SK-N-SH treated with all-trans-retinoic acid at 6 μM for 48 hours (cell line): Measurements from ENCODE around the gene PRSS27.

ENCODE experiments used
- ATAC-seq: fragments of 200-7000 bp; cut with Tn5 transposase; 3 replicates; pipeline ENCODE4 v1.9.1; 2020; ENCODE audit warnings: mild to moderate bottlenecking, moderate library complexity
- ARNTL ChIP-seq: fragments of 450-650 bp; formaldehyde crosslinking; IDR thresholded peaks from 2 replicates; pipeline ENCODE4 v1.5.0; 2020; ENCODE audit warnings: low read depth, mild to moderate bottlenecking, moderate library complexity, borderline replicate concordance
- BACH2 ChIP-seq: fragments of 250-450 bp; sonication (Bioruptor Pico); IDR thresholded peaks from 2 replicates; pipeline ENCODE4 v1.9.0; 2021; ENCODE audit warnings: mild to moderate bottlenecking, borderline replicate concordance
- CSDC2 ChIP-seq: fragments of 250-450 bp; sonication (Bioruptor Pico); IDR thresholded peaks from 2 replicates; pipeline ENCODE4 v1.5.0; 2020; ENCODE audit warnings: mild to moderate bottlenecking, moderate library complexity
- ESRRG ChIP-seq: fragments of 250-450 bp; sonication (Bioruptor Pico); IDR thresholded peaks from 2 replicates; pipeline ENCODE4 v1.6.1; 2021; ENCODE audit warnings: mild to moderate bottlenecking
- GLIS3 ChIP-seq: fragments of 250-450 bp; sonication (Bioruptor Pico); IDR thresholded peaks from 2 replicates; pipeline ENCODE4 v1.5.0; 2020; ENCODE audit warnings: mild to moderate bottlenecking, moderate library complexity
- ISL1 ChIP-seq: fragments of 250-450 bp; sonication (Bioruptor Pico); IDR thresholded peaks from 2 replicates; pipeline ENCODE4 v2.1.2; 2022; ENCODE audit warnings: mild to moderate bottlenecking, moderate library complexity
- OSR1 ChIP-seq: fragments of 250-450 bp; sonication (Bioruptor Pico); IDR thresholded peaks from 2 replicates; pipeline ENCODE4 v1.8.0; 2022; ENCODE audit warnings: moderate library complexity, mild to moderate bottlenecking, inconsistent platforms
- RARB ChIP-seq: fragments of 250-450 bp; sonication (Bioruptor Pico); IDR thresholded peaks from 2 replicates; pipeline ENCODE4 v1.8.0; 2021; ENCODE audit warnings: mild to moderate bottlenecking, moderate library complexity
- SNAI2 ChIP-seq: fragments of 250-450 bp; sonication (Bioruptor Pico); IDR thresholded peaks from 2 replicates; pipeline ENCODE4 v1.5.0; 2020; ENCODE audit warnings: mild to moderate bottlenecking, moderate library complexity
- TCF4 ChIP-seq: fragments of 250-450 bp; sonication (Bioruptor Pico); IDR thresholded peaks from 2 replicates; pipeline ENCODE4 v1.8.0; 2021; ENCODE audit warnings: mild to moderate bottlenecking, moderate library complexity, borderline replicate concordance
- TOX ChIP-seq: fragments of 250-450 bp; sonication (Bioruptor Pico); IDR thresholded peaks from 2 replicates; pipeline ENCODE4 v1.8.0; 2021; ENCODE audit warnings: mild to moderate bottlenecking, moderate library complexity, borderline replicate concordance
- ZC3H10 ChIP-seq: fragments of 250-450 bp; sonication (Bioruptor Pico); IDR thresholded peaks from 2 replicates; pipeline ENCODE4 v1.5.1; 2021; ENCODE audit warnings: mild to moderate bottlenecking, moderate library complexity
- ZFP3 ChIP-seq: fragments of 250-450 bp; sonication (Bioruptor Pico); IDR thresholded peaks from 2 replicates; pipeline ENCODE4 v1.5.0; 2020; ENCODE audit warnings: mild to moderate bottlenecking, moderate library complexity
- ZFP30 ChIP-seq: fragments of 450-650 bp; formaldehyde crosslinking; IDR thresholded peaks from 2 replicates; pipeline ENCODE4 v1.5.0; 2022; ENCODE audit warnings: mild to moderate bottlenecking, moderate library complexity
- ZNF565 ChIP-seq: fragments of 450-650 bp; formaldehyde crosslinking; conservative IDR thresholded peaks from 2 replicates; pipeline ENCODE4 v1.5.0; 2020; ENCODE audit warnings: low read depth, mild to moderate bottlenecking, moderate library complexity
- ZNF70 ChIP-seq: fragments of 450-650 bp; formaldehyde crosslinking; IDR thresholded peaks from 2 replicates; pipeline ENCODE4 v1.5.0; 2020; ENCODE audit warnings: mild to moderate bottlenecking, moderate library complexity
- ZNF8 ChIP-seq: fragments of 450-650 bp; formaldehyde crosslinking; IDR thresholded peaks from 2 replicates; pipeline ENCODE4 v1.5.0; 2020; ENCODE audit warnings: mild to moderate bottlenecking, moderate library complexity
- TF ChIP-seq, protein P1 (sequence below): fragments of 250-450 bp; sonication (Bioruptor Pico); IDR thresholded peaks from 2 replicates; pipeline ENCODE4 v1.5.1; 2020; ENCODE audit warnings: low read depth, mild to moderate bottlenecking, moderate library complexity
- TF ChIP-seq, protein P2 (sequence below): fragments of 250-450 bp; sonication (Bioruptor Pico); IDR thresholded peaks from 2 replicates; pipeline ENCODE4 v1.5.1; 2021; ENCODE audit warnings: mild to moderate bottlenecking, moderate library complexity
- TF ChIP-seq, protein P3 (sequence below): fragments of 250-450 bp; sonication (Bioruptor Pico); IDR thresholded peaks from 2 replicates; pipeline ENCODE4 v1.8.0; 2020; ENCODE audit warnings: mild to moderate bottlenecking, moderate library complexity, borderline replicate concordance
- TF ChIP-seq, protein P4 (sequence below): fragments of 250-450 bp; sonication (Bioruptor Pico); IDR thresholded peaks from 2 replicates; pipeline ENCODE4 v1.8.0; 2021; ENCODE audit warnings: low read depth, mild to moderate bottlenecking, moderate library complexity, borderline replicate concordance
- TF ChIP-seq, protein P5 (sequence below): fragments of 250-450 bp; sonication (Bioruptor Pico); IDR thresholded peaks from 2 replicates; pipeline ENCODE4 v1.5.0; 2020; ENCODE audit warnings: mild to moderate bottlenecking, moderate library complexity

The PRSS27 gene

DNA sequence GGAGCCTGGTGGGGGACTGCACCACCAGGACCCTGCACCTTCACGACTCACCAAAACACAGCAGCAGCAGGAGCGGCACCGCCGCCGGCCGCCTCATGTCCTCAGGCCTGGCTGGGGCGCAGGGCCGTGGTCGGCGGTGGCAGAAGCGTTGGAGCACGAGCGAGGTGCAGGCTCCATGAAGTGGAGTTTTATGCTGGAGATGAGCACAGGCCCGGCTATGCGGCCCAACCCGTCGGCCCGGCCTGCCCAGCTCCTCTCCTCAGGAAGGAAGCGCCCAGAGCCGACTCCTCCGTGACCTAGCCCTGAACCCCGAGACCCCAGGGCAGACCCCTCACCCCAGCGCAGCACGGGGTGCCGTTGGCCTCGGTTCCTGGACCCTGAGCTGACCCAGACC is at the start of gene PRSS27:
Gene PRSS27, minus strand, starts transcription at position 161 of the 394 bp plus-strand sequence. Its CDS starts 64 bp downstream, at position 97.
- ATAC-seq = no peak

DNA sequence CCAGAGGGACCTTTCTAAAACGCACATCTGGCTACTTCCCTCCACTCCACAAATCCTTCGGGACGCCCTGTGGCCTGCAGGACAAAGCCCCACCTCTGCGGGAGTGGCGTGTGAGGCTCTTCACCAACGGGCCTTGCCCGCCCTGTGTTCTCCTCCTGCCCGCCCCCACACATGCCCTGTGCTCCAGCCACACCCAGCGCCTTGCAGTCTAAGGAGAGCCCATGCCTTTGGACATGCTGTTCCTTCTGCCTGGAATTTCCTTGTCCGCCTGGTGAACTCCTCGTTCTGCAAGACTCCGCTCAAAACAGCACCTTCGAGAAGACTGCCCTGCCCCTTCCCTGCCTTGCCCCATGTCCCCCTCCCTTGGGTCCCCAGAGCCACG is 49.6 kb upstream of the PRSS27 start:
- ATAC-seq = peak; percentile 1; the same call in 2 of the 3 replicates
- TF ChIP-seq, protein P1, sequence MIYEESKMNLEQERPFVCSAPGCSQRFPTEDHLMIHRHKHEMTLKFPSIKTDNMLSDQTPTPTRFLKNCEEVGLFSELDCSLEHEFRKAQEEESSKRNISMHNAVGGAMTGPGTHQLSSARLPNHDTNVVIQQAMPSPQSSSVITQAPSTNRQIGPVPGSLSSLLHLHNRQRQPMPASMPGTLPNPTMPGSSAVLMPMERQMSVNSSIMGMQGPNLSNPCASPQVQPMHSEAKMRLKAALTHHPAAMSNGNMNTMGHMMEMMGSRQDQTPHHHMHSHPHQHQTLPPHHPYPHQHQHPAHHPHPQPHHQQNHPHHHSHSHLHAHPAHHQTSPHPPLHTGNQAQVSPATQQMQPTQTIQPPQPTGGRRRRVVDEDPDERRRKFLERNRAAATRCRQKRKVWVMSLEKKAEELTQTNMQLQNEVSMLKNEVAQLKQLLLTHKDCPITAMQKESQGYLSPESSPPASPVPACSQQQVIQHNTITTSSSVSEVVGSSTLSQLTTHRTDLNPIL (CRISPR knock-in tag) = no peak
- TF ChIP-seq CSDC2 (CRISPR knock-in tag) (no peak), TCF4 (CRISPR knock-in tag) (no peak), OSR1 (no peak), ZFP3 (CRISPR knock-in tag) (no peak), ZC3H10 (CRISPR knock-in tag) (no peak), GLIS3 (CRISPR knock-in tag) (no peak), ARNTL (CRISPR knock-in tag) (no peak), BACH2 (CRISPR knock-in tag) (no peak), ESRRG (no peak), SNAI2 (no peak), ZNF8 (CRISPR knock-in tag) (no peak)
- TF ChIP-seq, protein P2, sequence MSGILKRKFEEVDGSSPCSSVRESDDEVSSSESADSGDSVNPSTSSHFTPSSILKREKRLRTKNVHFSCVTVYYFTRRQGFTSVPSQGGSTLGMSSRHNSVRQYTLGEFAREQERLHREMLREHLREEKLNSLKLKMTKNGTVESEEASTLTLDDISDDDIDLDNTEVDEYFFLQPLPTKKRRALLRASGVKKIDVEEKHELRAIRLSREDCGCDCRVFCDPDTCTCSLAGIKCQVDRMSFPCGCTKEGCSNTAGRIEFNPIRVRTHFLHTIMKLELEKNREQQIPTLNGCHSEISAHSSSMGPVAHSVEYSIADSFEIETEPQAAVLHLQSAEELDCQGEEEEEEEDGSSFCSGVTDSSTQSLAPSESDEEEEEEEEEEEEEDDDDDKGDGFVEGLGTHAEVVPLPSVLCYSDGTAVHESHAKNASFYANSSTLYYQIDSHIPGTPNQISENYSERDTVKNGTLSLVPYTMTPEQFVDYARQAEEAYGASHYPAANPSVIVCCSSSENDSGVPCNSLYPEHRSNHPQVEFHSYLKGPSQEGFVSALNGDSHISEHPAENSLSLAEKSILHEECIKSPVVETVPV = no peak
- TF ChIP-seq, protein P3, sequence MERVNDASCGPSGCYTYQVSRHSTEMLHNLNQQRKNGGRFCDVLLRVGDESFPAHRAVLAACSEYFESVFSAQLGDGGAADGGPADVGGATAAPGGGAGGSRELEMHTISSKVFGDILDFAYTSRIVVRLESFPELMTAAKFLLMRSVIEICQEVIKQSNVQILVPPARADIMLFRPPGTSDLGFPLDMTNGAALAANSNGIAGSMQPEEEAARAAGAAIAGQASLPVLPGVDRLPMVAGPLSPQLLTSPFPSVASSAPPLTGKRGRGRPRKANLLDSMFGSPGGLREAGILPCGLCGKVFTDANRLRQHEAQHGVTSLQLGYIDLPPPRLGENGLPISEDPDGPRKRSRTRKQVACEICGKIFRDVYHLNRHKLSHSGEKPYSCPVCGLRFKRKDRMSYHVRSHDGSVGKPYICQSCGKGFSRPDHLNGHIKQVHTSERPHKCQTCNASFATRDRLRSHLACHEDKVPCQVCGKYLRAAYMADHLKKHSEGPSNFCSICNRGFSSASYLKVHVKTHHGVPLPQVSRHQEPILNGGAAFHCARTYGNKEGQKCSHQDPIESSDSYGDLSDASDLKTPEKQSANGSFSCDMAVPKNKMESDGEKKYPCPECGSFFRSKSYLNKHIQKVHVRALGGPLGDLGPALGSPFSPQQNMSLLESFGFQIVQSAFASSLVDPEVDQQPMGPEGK (CRISPR knock-in tag) = no peak

More for the DNA sequence above, at the start of gene PRSS27:
- TF ChIP-seq ZNF70 (CRISPR knock-in tag) (no peak), OSR1 (no peak), RARB (CRISPR knock-in tag) (no peak), ZC3H10 (CRISPR knock-in tag) (no peak), ZNF565 (CRISPR knock-in tag) (no peak), TOX (CRISPR knock-in tag) (no peak), ZFP3 (CRISPR knock-in tag) (no peak), ZFP30 (CRISPR knock-in tag) (no peak), ESRRG (no peak), ISL1 (CRISPR knock-in tag) (no peak), SNAI2 (no peak), BACH2 (CRISPR knock-in tag) (no peak), ZNF8 (CRISPR knock-in tag) (no peak)
- TF ChIP-seq, protein P1 (CRISPR knock-in tag) = no peak
- TF ChIP-seq, protein P4, sequence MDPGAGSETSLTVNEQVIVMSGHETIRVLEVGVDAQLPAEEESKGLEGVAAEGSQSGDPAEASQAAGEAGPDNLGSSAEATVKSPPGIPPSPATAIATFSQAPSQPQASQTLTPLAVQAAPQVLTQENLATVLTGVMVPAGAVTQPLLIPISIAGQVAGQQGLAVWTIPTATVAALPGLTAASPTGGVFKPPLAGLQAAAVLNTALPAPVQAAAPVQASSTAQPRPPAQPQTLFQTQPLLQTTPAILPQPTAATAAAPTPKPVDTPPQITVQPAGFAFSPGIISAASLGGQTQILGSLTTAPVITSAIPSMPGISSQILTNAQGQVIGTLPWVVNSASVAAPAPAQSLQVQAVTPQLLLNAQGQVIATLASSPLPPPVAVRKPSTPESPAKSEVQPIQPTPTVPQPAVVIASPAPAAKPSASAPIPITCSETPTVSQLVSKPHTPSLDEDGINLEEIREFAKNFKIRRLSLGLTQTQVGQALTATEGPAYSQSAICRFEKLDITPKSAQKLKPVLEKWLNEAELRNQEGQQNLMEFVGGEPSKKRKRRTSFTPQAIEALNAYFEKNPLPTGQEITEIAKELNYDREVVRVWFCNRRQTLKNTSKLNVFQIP = no peak
- TF ChIP-seq, protein P5, sequence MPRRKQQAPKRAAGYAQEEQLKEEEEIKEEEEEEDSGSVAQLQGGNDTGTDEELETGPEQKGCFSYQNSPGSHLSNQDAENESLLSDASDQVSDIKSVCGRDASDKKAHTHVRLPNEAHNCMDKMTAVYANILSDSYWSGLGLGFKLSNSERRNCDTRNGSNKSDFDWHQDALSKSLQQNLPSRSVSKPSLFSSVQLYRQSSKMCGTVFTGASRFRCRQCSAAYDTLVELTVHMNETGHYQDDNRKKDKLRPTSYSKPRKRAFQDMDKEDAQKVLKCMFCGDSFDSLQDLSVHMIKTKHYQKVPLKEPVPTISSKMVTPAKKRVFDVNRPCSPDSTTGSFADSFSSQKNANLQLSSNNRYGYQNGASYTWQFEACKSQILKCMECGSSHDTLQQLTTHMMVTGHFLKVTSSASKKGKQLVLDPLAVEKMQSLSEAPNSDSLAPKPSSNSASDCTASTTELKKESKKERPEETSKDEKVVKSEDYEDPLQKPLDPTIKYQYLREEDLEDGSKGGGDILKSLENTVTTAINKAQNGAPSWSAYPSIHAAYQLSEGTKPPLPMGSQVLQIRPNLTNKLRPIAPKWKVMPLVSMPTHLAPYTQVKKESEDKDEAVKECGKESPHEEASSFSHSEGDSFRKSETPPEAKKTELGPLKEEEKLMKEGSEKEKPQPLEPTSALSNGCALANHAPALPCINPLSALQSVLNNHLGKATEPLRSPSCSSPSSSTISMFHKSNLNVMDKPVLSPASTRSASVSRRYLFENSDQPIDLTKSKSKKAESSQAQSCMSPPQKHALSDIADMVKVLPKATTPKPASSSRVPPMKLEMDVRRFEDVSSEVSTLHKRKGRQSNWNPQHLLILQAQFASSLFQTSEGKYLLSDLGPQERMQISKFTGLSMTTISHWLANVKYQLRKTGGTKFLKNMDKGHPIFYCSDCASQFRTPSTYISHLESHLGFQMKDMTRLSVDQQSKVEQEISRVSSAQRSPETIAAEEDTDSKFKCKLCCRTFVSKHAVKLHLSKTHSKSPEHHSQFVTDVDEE (CRISPR knock-in tag) = no peak
- TF ChIP-seq, protein P3 (CRISPR knock-in tag) = no peak
